Pancreas (tissue), 10 donors: ENCODE results near the gene CYP2J2. TPM values are rescaled to one million over a fixed set of nuclear protein-coding genes. Genes with fewer than 3 reads are reported as not detected.
"Not testable (repeated sequence)": the region's sequence is repeated elsewhere in the genome, so short reads cannot be mapped to it uniquely, and the experiment has no call there.

ENCODE experiments used
- ATAC-seq, 4 donors: fragments of 200-7000 bp; cut with Tn5 transposase; one replicate each; pipeline versions ENCODE4 v1.8.0 to v1.9.1; 2020; ENCODE audit warnings: mild to moderate bottlenecking in 4 of 4, moderate library complexity in 4 of 4
- DNase-seq, 6 donors: peaks; one replicate each; pipeline ENCODE4 v3.0.0-alpha.2; 2020
- FAIRE-seq: peaks from 2 replicates; lab custom pipeline; 2012; peaks lifted over from hg19 to GRCh38; lab: Jason Lieb, UNC
- H3K27ac ChIP-seq, 4 donors: fragments of 200-600 bp; sonication (generic); 1 replicate in 3 of 4; 2 replicates in 1 of 4; pipeline versions ENCODE4 v1.5.0 to v1.8.0; 2020
- H3K27me3 ChIP-seq, 4 donors: fragments of 200-600 bp; one replicate each; pipeline ENCODE4 v1.8.0; 2021
- H3K36me3 ChIP-seq, 3 donors: fragments of 200-600 bp; sonication (generic) in 1 of 3; one replicate each; pipeline versions ENCODE4 v1.5.0 to v1.8.0; 2020 to 2021
- H3K4me1 ChIP-seq, 3 donors: fragments of 200-600 bp; one replicate each; pipeline ENCODE4 v1.8.0; 2021
- H3K4me3 ChIP-seq, 4 donors: fragments of 200-600 bp; sonication (generic) in 2 of 4; one replicate each; pipeline versions ENCODE4 v1.5.0 to v1.8.0; 2020 to 2021
- H3K9me3 ChIP-seq, 4 donors: fragments of 200-600 bp; one replicate each; pipeline ENCODE4 v1.8.0; 2021
- WGBS, 2 donors: extraction: QIAGEN DNeasy Blood & Tissue Kit; methylation state at CpG; one replicate each; pipeline ENCODE4 v1.1.7; 2013; 5-methylcytosine and 5-hydroxymethylcytosine counted together
- intact Hi-C, 3 donors: fragments of 100-400 bp; cut with DNase I; formaldehyde crosslinking; loops; one replicate each; pipeline versions ENCODE4 v1.11.1 to v1.14.2; 2022
- polyA plus RNA-seq, 2 donors: library from polyadenylated mRNA; stranded (reverse); fragments of 200-250 nt; gene quantifications; one replicate each; pipeline ENCODE4 v1.2.3, GENCODE V29; 2013
- total RNA-seq, 6 donors: library from RNA; stranded (reverse); fragmentation: NEBNext Ultra II Directional in 4 of 6; extraction: Animal tissue kit (Norgen Biotek cat#: 25700) in 4 of 6; gene quantifications; one replicate each; pipeline versions ENCODE4 v1.2.1 to v1.2.4, GENCODE V29; 2021 to 2023
- TF ChIP-seq, protein P1 (sequence below), 4 donors: fragments of 200-600 bp; sonication (generic) in 3 of 4; IDR thresholded peaks; one replicate each; pipeline versions ENCODE4 v1.5.0 to v1.8.0; 2021; ENCODE audit warnings: antibody characterized with exemption in 4 of 4
- donor health status: healthy with polysubstance abuse.
- donor health status: DM: no; HTN: no; CAD: no; lungs with moderate emphysema.
- donor health status: DM: no; HTN: no; CAD: no.
- donor health status: control.
- donor health status: control.
- donor health status: Bipolar disorder and iron deficiency.
- donor health status: DM: yes; HTN: yes; CAD: no.
- donor health status: DM: no; HTN: no; CAD: no.
- donor health status: DM: no; HTN: no; CAD: no.
- donor health status: DM: yes; HTN: yes; CAD: no.

The CYP2J2 gene
- total and polyA plus RNA-seq, 8 donors = 0.28 to 4.8 (median 1.7) TPM

DNA sequence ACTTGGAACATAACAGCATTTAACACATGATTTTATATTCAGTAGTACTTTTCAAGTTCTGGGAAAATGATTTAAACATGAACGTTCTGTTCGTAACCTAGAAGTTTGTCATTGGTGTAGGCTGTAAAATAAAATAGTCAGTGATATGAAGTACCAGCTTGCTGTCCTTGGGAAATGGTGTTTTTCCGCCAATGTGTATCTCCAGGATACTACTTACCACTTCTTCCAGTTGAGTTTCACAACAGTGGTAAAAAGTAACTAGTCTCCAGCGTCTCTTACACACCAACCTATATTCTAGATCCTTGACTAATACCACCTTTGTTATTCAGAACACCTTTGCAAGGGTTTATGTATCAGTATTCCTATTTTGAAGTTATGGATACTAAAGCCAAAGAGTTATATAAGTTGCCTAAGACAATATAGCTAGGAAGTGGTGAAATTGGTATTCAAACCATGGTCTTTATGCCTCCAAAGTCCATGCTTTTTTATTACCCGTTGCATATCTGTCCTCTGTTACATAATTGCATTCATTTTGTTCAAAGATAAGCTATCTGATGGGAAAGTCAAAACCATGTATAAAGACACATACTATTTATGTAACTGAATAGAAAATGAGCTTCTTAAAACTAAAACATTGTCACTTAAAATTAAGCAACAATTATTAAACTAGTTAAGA, 68.8 kb downstream of the CYP2J2 start:
- DNase-seq = no peak
- TF ChIP-seq, protein P1, sequence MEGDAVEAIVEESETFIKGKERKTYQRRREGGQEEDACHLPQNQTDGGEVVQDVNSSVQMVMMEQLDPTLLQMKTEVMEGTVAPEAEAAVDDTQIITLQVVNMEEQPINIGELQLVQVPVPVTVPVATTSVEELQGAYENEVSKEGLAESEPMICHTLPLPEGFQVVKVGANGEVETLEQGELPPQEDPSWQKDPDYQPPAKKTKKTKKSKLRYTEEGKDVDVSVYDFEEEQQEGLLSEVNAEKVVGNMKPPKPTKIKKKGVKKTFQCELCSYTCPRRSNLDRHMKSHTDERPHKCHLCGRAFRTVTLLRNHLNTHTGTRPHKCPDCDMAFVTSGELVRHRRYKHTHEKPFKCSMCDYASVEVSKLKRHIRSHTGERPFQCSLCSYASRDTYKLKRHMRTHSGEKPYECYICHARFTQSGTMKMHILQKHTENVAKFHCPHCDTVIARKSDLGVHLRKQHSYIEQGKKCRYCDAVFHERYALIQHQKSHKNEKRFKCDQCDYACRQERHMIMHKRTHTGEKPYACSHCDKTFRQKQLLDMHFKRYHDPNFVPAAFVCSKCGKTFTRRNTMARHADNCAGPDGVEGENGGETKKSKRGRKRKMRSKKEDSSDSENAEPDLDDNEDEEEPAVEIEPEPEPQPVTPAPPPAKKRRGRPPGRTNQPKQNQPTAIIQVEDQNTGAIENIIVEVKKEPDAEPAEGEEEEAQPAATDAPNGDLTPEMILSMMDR (IDR thresholded peaks at IDR 0.05) = no peak
- peak; percentile 51 for FAIRE-seq
- peak overlapping the region in 2 of 4 donors; percentile 58 to 67 for H3K27ac ChIP-seq
- H3K4me3 ChIP-seq = no peak overlapping the region
- 49 to 51% methylated on average over 5 of the region's 5 CpGs for WGBS, 2 donors
- peaks cover 11 to 32% (median 20%) of the 10 kb centered on the region in 3 donors for H3K4me1 ChIP-seq
- no peaks in the 10 kb centered on the region for H3K9me3 ChIP-seq
- ATAC-seq = peak in 2 of 4 donors; percentile 20 to 22
- peaks cover 0 to 12% (median 0%) of the 10 kb centered on the region in 3 donors for H3K36me3 ChIP-seq
- intact Hi-C loops = no loop called here
- H3K27me3 ChIP-seq = no peaks in the 10 kb centered on the region

DNA sequence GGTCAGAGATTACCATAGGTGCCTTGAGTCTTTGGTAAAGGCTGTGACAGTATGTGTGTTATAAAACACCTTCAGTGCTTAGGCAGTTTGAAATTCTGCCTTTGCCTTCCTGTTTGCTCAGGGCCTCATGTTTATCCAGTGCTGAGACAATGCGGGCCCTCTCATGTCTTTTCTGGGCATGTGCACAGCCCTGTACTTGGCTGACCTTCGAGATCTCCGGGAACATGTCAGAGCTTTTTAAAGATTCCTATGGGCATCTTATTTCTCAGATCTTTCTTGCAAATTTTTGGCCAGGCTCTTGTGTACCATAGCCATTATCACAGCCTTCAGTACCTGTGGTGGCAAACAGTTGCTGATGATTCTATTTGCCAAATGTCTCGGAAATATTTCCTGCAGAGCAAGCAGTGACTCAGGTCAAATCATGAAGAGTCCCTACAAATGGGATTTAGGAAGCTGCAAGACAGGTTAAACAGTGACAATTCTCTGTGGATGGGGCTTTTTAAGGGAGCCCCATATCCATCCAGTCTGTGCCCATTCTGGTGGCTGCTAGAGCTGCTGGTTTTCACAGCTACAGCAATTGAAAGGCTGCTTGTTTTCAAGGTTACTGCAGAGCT, 69.7 kb downstream of the CYP2J2 start:
- DNase-seq (peak in 4 of 6 donors; percentile 36 to 55 (median 48)), FAIRE-seq (no peak), ATAC-seq (peak; percentile 88 to 94 (median 92))
- Histone ChIP-seq H3K27me3 (no peaks in the 10 kb centered on the region), H3K4me1 (peaks cover 11 to 35% (median 25%) of the 10 kb centered on the region in 3 donors), H3K36me3 (peaks cover 0 to 12% (median 0%) of the 10 kb centered on the region in 3 donors), H3K4me3 (no peak overlapping the region), H3K27ac (peak overlapping the region in 3 of 4 donors; percentile 19 to 67 (median 58)), H3K9me3 (no peaks in the 10 kb centered on the region)
- intact Hi-C loops = no loop called here
- 16 to 22% methylated on average over 4 of the region's 4 CpGs for WGBS, 2 donors
- TF ChIP-seq, protein P1 (IDR thresholded peaks at IDR 0.05) = no peak

DNA sequence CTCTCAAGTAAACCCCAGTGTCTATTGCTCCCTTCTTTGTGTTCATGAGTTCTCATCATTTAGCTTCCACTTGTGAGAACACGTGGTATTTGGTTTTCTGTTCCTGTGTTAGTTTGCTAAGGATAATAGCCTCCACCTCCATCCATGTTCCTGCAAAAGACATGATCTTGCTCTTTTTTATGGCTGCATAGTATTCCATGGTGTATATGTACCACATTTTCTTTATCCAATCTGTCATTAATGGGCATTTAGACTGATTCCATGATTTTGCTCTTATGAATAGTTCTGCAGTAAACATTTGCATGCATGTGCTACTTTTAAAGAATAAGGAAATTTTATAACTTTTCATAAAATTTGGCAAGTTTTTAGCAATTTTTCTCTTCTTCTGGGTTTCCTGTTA, 71.3 kb downstream of the CYP2J2 start:
- ATAC-seq, H3K27ac ChIP-seq, H3K4me3 ChIP-seq, DNase-seq, FAIRE-seq, H3K36me3 ChIP-seq, H3K9me3 ChIP-seq, H3K27me3 ChIP-seq, intact Hi-C loops: not testable (repeated sequence)
- H3K4me1 ChIP-seq = peaks cover 11 to 36% (median 25%) of the 10 kb centered on the region in 3 donors
- WGBS, 2 donors = 99 to 100% methylated on average over 1 of the region's 1 CpG

DNA sequence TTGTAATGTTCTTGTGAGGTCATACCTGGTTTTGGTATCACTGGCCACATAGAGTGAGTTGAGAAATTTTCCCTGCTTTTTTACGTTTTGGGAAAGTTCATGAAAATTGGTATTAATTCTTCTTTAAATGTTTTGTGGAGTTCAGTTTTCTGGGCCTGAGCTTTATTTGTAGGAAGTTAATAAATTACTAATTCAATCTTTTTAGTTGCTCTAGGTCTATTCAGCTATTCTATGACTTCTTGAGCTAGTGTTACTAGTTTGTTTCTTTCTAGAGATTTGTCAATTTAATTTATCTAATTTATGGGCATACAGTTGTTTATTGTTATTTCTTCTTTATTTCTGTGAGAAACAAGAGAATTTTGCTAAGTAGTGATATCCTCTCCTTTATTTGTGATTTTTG, 74.5 kb downstream of the CYP2J2 start:
- WGBS, 2 donors = 51 to 61% methylated on average over 1 of the region's 1 CpG
- TF ChIP-seq, protein P1 (IDR thresholded peaks at IDR 0.05) = no peak
- ATAC-seq (no peak), DNase-seq (no peak), FAIRE-seq (no peak)
- H3K9me3 ChIP-seq = no peaks in the 10 kb centered on the region
- no peak overlapping the region for H3K27ac ChIP-seq
- H3K27me3 ChIP-seq = no peaks in the 10 kb centered on the region
- intact Hi-C loops = no loop called here
- peaks cover 9 to 15% (median 14%) of the 10 kb centered on the region in 3 donors for H3K4me1 ChIP-seq
- no peak overlapping the region for H3K4me3 ChIP-seq
- H3K36me3 ChIP-seq = peaks cover 0 to 21% (median 7%) of the 10 kb centered on the region in 3 donors

DNA sequence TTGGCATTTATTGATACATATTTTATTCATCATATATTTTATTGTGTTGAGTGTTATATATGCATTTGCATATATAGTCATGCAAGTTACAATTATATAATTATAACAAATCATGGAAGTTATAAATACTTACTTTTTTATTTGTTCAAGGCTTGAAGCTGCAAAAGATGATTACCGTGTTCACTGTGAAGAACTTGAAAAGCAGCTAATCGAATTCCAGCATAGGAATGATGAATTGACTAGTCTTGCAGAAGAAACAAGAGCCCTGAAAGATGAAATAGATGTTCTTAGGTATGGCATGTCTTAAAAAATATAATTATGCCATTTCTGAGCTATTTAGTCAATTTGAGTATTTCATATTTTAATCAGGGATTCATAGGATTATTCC, 79.7 kb downstream of the CYP2J2 start:
- intact Hi-C loops = no loop called here
- no peak for ATAC-seq

More for the DNA sequence above, 79.7 kb downstream of the CYP2J2 start:
- TF ChIP-seq, protein P1 (IDR thresholded peaks at IDR 0.05) = no peak
- FAIRE-seq = no peak
- Histone ChIP-seq H3K36me3 (peaks cover 0 to 40% (median 7%) of the 10 kb centered on the region in 3 donors), H3K27me3 (no peaks in the 10 kb centered on the region), H3K4me1 (peaks cover 0 to 1% (median 0%) of the 10 kb centered on the region in 3 donors), H3K9me3 (peaks cover 0 to 2% (median 0%) of the 10 kb centered on the region in 4 donors), H3K27ac (no peak overlapping the region), H3K4me3 (no peak overlapping the region)
- no peak for DNase-seq
- WGBS, 2 donors = 80 to 87% methylated on average over 2 of the region's 2 CpGs
